GM12872 (cell line): Measurements from ENCODE around the gene PHF2.

Experiments
- TF ChIP-seq, protein P1 (sequence below): IDR thresholded peaks from 3 replicates; pipeline ENCODE4 v1.5.1; 2011; ENCODE audit warnings: low read depth, mild to moderate bottlenecking, low read length, moderate library complexity; ENCODE audit not compliant: insufficient read depth

PHF2 gene

DNA sequence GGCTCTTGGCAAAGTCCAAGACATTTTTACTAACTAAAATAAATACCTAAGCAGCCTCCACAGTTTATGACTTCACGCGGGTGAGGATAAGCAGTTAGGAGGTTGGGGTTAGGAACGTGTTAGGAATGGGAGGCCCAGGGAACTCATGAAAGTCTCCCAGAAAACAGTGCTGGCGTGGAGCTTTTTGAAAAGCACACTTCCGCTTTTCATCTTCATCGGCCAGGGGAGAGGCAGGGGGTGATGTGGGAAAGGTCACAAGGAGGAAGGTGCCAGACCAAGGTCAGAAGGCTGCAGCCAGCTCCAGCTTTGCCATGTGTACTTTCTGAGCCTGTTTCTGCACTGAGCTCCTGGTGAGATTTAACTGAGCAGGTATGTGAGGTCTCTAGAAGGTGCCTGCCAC, 149.0 kb downstream of the PHF2 start:
- TF ChIP-seq, protein P1, sequence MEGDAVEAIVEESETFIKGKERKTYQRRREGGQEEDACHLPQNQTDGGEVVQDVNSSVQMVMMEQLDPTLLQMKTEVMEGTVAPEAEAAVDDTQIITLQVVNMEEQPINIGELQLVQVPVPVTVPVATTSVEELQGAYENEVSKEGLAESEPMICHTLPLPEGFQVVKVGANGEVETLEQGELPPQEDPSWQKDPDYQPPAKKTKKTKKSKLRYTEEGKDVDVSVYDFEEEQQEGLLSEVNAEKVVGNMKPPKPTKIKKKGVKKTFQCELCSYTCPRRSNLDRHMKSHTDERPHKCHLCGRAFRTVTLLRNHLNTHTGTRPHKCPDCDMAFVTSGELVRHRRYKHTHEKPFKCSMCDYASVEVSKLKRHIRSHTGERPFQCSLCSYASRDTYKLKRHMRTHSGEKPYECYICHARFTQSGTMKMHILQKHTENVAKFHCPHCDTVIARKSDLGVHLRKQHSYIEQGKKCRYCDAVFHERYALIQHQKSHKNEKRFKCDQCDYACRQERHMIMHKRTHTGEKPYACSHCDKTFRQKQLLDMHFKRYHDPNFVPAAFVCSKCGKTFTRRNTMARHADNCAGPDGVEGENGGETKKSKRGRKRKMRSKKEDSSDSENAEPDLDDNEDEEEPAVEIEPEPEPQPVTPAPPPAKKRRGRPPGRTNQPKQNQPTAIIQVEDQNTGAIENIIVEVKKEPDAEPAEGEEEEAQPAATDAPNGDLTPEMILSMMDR = no peak

DNA sequence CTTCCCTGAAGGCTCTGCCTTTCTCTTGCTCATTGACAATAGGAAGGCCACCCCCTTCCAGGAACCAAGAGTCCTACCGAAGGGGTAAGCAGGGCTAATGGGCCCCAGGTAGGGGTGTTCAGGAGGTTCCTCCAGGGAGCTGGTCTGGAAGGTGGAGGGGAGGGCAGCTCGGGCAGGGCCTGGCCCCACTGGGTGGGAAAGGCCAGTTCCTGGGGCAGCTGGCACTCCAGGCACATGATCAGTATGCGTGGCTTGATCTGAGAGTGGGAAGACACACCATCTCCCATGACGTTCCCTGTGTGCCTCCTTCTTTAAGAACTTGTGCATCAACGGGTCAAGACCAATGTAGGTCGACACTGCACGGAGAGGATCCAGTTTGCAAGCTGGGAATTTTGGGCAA, 149.8 kb downstream of the PHF2 start:
- TF ChIP-seq, protein P1 = no peak
